ENCODE data around the gene PELI2.

Gene PELI2

DNA sequence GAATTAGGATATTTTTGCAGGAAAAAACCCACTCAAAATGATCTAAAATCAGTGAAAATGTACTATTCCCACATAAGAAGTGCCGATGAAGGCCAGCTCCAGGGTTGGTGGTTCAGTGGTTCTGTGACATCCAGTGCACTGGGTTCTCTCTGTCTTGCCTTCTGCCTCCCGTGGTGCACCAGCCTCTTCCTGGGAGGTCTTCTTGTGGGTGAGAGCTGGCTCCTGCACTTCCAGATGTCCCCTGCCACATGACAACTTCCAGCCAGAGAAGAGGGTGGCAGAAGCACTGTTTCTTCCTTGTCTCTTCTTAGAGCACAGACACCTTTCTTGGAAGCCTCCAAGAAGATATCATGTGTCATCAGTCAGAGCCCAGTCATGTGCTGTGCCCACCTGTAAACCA is 170.9 kb downstream of the PELI2 start:
- in situ Hi-C loops (cut with HindIII; ENCODE audit: low sequenced_read_pairs) = no loop called here

DNA sequence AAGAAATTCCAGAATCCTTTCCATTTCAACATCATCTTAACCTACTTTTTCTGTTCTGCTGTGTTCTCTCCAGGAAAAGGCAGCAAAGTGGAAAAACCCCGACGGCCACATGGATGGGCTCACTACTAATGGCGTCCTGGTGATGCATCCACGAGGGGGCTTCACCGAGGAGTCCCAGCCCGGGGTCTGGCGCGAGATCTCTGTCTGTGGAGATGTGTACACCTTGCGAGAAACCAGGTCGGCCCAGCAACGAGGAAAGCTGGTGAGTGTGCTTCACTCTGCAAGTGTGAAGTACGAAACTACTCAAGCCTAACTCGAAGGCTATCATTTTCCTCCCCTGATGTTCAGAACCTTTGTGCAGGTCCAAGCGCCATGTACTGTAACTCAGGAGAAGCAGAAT is 172.0 kb downstream of the PELI2 start:
- in situ Hi-C loops (cut with HindIII; ENCODE audit: low sequenced_read_pairs) = no loop called here

DNA sequence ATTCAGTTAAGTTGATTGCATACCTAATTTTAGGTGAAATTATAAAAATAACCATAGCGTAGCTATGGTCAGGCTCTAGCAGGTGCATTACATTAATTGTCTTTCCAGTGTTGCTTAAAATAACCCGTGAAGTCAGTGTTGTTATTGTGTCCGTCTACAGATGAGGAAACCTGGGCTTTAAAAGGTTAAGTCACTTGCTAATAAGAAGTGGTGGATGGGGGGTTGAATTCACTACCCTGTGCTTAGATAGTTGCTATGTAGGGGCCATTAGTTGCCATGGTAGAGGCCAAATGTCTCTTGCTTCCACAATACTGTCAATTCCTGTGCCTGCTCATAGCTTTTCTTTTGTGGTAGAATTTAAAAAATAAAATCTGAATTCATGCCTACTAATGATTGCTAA is 174.8 kb downstream of the PELI2 start:
- in situ Hi-C loops (cut with HindIII; ENCODE audit: low sequenced_read_pairs) = no loop called here

DNA sequence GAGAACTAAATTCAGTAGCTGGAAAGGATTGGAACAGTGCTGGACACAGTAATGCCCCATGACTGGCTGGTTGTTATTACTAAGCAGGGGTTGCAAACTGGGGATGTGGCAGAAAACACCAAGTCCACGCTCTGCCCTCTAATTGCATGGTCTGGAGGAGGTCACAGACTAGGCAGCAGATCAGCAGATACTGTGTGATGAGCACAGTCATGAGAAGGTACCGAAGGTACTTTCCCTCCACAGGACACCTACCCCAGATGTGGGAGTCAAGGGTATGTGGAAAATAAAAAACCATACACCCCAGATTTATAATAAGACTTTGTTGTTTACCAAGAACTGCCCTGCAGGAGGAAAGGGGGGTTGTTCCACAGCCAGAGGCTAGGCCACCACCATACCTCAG is 175.3 kb downstream of the PELI2 start:
- in situ Hi-C loops (cut with HindIII; ENCODE audit: low sequenced_read_pairs) = no loop called here

DNA sequence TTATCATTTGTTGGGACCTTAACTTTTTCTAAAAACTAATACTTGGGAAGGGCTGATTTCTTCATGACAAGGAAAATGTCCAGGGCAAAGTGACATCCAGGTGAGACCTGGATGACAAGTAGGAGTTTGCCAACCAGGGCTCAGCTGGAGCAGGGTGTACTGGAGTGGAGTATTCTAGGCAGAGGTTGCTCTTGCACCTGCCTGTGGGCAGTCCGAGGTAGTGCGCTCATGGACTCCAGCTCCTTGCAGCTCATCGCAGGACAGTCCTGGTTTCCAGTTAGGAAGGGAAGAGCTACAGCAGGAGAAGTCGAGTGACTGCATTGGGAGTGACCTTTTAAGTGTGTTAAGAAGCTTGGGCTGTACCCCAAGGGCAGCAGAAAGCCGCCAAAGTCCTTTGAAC is 175.9 kb downstream of the PELI2 start:
- in situ Hi-C loops (cut with HindIII; ENCODE audit: low sequenced_read_pairs) = no loop called here

DNA sequence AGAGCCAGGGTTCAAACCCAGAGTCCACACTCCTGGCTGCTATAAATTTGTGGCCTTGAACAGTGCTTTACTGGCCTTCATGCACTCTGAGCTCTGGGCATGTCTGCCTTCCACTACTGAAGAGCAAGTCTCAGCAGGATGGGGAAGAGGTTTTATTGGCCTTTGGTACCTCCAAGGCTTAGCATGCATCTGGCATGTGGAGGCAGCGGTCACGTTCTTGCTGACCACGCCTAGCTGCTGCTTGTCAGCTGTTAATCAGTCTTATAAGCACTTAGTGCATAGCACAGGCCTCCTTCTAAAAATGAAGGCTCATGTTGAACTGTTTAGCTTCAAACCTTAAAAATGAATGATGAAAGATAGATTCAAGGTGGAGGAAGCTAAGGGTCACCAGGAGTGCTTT is 177.5 kb downstream of the PELI2 start:
- in situ Hi-C loops (cut with HindIII; ENCODE audit: low sequenced_read_pairs) = no loop called here

DNA sequence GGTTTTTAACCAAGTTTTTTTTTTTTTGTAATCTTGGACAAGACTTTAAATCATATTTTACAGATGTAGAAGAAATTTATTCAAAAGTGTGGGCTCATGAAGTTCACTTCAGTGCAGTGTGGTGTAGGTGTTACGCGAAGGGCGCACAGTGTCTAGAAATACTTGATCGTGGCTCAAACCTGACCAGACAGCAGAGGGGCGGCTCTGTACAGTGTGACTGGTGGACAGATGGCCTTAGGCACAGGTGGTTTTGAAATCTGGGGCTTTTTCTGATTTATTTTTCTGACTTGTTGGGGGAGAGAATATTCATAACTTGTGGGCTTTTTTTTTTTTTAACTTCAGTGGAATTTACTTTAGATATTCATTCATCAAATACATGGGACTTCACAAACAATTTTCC is 179.2 kb downstream of the PELI2 start:
- in situ Hi-C loops (cut with HindIII; ENCODE audit: low sequenced_read_pairs) = no loop called here

DNA sequence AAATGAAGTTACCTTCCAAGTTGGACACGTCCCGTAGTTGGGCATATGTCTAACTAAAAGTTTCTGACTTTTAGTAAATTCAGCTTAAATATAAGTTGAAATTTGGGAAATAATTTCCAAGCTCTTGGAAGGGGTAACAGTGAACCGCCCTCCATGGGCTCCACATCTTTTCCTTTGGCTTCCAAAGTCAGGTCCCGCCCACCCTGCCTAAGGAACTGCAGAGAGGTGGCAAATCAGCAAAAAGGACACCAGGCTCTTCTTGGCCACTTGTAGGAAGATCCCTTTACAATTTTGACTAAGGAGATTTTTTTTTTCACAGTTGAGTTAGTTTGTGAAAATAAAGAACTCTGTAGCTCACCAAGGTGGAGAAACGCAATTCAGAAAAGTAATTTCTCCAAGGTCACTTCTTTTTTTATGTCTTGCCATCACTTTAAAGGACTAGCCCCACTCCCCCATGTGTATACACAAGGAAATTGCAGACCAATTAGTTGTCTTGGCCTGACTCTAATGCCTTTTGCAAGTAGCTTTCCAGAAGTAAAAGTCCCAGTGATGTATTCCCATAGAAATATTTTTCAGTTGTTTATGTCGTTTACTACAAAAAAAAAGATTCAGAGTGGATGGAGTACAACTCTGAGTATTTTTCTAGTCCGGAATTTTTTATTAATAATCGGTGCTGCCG is 181.2 kb downstream of the PELI2 start:
- in situ Hi-C loops (cut with HindIII; ENCODE audit: low sequenced_read_pairs) = no loop called here

DNA sequence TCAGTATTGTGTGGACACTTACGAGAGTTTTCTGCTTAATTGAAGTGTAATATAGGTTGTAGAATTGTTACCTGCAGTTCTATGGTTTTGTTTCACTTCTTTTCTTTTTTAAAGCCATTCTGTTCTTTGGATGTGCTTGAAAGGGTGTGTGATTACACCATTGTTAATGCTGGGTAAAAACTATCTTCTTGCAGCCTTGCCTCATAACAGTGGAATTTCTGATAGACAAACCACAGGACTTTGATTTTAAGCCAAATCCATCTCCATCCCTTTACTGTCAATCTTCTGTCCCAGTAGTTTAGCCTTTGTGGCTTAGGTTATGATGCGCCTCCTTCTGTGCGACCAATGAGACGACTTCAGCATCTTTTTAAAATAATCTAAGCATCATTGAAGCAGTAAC is 182.3 kb downstream of the PELI2 start:
- in situ Hi-C loops (cut with HindIII; ENCODE audit: low sequenced_read_pairs) = no loop called here

DNA sequence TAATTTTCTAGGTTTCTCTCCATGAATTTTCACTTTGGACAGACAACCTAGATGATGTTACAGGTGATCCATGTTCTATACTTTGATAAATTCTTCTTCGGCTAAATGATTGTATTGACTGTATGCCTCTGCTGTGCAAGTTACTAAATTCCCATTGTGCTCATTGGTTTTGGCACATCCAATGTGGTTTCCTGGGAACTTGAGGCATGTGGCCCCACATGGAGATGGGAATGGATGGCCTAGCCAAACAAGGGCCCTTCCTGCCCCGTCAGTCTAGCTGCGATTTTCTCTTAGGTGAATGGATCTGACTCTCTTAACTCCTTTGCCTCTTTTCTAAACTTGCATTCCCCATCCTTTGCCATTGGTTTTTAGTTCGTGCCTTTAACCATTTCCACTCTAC is 186.2 kb downstream of the PELI2 start:
- in situ Hi-C loops (cut with HindIII; ENCODE audit: low sequenced_read_pairs) = no loop called here

DNA sequence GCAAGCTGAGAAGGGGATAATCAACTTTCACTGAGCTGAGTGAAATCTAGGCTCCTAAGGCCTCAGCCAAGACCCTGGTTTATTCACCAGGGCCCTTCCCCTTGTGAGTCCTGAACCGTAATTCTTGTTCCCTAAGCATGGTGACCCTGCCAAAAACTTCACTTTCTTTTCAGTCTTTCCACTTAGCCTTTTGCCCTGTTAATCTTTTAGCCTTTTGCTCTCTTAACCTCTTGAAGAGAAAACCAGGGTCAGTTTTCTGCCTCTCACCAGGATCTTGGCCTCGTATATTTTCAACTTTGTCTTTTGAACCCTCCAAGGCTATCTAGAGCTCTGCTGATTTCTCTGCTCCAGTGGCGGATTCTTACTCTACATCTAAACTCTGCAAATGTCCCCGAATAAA is 191.0 kb downstream of the PELI2 start:
- in situ Hi-C loops (cut with HindIII; ENCODE audit: low sequenced_read_pairs) = no loop called here

DNA sequence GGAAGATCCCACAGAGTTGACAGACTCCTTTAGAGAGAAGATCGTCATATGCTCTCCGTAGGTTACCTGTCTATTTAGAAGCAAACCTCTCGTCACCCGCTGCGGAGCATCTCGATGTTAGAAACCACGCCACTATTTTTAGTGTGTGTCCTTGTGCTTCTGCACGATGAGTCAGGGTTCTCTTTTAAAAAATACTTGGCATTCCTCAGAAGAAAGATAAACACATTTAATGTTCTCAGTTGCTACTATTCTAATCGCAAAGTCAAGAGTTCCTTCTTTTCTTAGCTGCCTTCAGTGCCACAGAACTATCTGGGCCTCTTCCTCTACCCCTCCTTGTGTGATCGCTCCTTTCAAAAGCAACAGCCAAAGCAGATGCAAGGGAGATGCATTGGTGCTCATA is 192.4 kb downstream of the PELI2 start:
- in situ Hi-C loops (cut with HindIII; ENCODE audit: low sequenced_read_pairs) = no loop called here

DNA sequence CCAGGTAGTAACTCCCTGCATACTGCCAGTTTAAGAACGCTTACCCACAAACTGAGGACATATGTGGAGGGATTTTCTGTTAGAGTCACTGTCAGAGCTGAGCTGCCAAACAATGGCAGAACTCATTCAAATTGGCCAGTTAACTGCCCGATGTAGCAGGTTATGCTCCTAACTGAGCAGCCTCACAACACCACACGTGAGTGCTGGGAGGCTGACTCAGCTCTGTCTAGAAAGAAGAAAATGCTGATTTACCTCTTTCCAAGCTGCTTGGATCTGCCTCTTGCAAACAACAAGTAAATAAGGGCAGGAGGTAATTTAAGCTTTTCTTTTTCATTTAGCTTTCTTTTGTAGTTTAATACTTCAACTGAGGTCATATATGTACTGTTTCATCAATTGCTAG is 195.6 kb downstream of the PELI2 start:
- in situ Hi-C loops (cut with HindIII; ENCODE audit: low sequenced_read_pairs) = no loop called here

DNA sequence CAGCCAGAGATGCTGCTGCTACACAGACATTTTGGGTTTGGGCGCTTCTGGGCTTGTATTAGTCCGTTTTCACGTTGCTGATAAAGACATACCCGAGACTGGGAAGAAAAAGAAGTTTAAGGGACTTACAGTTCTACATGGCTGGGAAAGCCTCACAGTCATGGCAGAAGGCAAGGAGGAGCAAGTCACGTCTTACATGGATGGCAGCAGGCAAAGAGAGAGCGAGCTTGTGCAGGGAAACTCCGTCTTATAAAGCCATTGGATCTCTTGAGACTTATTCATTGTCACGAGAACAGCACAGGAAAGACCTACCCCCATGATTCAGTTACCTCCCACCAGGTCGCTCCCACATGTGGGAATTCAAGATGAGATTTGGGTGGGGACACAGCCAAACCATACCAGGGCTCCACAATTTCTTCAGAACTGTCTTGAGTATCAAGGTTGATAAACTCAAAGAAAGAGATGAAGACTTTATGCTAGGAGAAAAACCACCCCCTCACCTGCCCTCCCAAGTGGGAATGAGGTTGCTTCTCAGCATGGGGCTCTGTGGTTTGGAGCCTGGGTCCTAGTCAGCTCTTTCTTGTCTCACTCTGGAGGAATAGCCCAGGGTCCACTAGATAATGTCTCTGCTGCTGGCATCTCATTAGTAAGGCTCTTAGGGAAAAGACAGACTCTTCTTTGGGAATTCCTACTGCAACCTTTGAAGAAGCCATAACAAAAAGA is 200.3 kb downstream of the PELI2 start:
- in situ Hi-C loops (cut with HindIII; ENCODE audit: low sequenced_read_pairs) = no loop called here

DNA sequence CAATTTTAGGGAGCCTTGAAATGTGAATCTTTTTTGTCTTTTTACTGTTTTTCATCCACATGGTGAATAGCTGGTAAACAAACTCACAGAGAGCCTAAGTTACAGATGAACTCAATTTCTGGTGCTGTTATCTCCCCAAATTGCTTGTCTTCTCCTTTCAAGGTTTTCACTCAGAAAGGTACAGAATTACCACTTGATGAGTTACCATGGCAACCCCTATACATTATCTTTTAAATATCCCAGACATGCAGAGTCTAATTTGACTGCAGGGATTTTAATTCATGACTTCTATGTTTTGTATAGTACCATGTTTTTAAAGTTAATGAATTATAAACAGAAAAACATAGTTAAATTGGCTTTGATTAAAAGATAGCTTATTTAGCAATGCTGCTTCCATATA is 203.7 kb downstream of the PELI2 start:
- in situ Hi-C loops (cut with HindIII; ENCODE audit: low sequenced_read_pairs) = no loop called here

DNA sequence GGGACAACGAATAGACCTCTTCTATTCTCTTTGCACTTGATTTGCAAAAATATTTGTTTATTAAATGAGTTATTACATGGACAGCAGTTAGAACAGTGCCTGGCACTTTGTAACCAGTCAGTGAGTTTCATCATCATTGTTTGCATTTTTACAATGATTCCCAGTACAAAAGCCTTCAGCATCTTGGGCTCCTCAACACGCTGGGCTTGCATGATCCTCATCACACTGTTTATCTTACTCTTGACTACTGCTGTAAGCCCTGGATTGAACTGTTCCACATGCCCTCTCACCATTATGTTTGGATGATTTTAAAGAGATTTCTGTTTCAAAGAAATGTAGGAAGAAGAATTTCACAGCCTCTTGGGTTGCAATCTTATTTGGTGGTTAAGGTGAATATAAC is 204.3 kb downstream of the PELI2 start:
- in situ Hi-C loops (cut with HindIII; ENCODE audit: low sequenced_read_pairs) = no loop called here

DNA sequence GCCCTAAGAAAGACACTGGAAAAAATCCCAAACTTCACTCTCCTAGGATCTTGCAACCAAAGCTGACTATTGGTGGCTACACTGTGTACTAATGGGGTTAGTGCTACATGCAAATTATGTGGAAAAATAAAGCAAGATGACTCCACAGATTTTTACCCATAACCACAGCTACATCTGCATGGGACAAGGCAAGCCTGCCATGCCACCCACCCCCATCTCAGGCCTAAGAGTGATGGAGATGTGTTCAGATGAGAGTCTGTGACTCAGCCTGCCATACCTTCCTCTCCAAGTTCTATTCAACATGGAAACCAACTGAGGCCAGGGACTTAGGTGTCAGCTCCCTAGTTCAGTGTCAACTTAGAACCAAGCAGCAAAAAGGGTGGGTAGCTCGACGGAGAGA is 206.2 kb downstream of the PELI2 start:
- in situ Hi-C loops (cut with HindIII; ENCODE audit: low sequenced_read_pairs) = no loop called here

DNA sequence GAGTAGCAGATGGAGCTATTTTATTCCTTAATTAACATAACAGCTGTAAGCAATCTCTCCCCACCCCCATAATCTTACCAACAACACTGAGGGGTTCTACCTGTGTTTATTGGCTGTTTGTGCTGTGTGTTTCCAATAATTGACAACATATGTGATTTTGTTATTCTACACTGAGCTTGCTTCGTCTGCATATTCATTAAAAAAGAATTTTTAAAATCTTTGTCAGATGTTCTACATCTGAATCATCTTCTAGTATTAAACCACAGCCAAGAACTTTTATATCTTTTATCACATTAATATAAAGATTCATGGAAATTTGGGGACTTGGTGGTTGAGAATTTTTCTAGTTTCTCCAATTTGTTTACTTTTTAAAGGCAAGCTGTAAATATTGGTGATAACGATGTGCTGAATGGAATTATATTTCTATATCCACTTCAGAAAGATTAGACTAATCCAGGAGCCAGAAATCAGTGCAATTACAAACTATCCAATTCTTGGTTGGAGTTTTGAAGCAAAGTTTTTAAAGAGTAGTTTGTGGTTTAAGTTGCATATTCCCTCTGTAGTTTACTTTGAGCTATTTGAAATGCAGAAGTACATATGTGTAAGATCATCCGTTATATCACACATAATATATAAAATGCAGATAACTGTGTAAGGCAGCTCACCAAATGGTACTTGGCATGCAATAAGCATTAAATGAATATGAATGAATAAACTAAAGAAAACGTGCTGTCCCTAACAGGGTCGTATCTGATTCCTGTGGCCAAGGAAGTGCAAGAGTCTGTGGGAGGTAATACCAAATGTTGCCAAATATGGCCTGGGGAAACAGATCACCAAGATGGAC is 206.9 kb downstream of the PELI2 start:
- in situ Hi-C loops (cut with HindIII; ENCODE audit: low sequenced_read_pairs) = no loop called here

DNA sequence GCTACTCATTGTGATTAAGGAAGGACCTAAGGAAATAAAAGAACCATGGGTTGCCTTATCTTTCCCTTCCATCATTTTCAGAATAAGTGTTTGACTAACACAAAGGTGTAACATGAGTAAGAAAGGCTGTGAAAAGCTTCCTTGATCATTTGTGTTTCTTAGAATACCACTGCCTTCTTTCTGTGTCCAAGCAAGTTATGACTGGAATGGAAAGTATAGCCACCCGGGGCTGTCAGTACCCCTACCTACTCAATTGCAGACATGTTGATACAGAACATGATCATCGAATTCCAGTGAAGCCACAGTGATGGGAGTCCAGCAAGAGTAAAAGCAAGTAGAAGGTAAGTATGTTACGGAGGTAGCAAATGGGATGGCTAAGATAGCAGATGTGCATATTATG is 209.8 kb downstream of the PELI2 start:
- in situ Hi-C loops (cut with HindIII; ENCODE audit: low sequenced_read_pairs) = no loop called here

DNA sequence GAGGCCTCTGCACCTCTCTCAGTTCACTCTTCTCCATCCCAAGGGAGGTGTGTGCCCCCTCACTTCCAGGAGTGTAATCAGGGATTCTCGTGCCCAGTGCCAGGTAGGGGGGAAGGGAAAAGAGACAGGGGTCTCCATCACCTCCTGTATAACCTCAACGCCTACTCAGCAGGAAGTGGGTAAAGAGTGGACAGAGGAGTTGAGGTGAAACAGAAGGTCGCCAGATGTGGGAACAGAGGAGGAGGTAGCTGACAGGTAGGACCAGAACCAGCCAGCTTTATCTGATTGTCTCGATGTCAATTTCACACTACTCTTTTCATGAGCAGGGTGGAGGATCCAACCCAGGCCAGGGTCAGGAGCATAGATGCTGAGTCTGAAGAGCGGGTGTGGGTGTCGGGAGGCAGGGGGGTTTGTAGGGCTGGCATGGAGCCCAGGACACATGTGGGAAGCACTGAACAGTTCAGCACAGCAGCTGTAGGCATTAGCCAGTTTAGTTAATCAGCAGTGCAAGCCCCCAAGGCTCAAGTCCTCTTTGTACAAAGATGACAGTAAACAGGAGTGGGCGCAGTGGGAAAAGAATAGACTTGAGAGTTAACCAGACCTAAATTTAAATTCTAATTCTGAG is 213.5 kb downstream of the PELI2 start:
- in situ Hi-C loops (cut with HindIII; ENCODE audit: low sequenced_read_pairs) = no loop called here

Data from DLD1 (cell line).